ENCODE results near the gene PPP6R1. TPM values are rescaled to one million over a fixed set of nuclear protein-coding genes. Genes with fewer than 3 reads are reported as not detected.

PPP6R1 gene
- total and polyA plus RNA-seq, 4 donors = 37.3 to 86.3 (median 48.1) TPM

DNA sequence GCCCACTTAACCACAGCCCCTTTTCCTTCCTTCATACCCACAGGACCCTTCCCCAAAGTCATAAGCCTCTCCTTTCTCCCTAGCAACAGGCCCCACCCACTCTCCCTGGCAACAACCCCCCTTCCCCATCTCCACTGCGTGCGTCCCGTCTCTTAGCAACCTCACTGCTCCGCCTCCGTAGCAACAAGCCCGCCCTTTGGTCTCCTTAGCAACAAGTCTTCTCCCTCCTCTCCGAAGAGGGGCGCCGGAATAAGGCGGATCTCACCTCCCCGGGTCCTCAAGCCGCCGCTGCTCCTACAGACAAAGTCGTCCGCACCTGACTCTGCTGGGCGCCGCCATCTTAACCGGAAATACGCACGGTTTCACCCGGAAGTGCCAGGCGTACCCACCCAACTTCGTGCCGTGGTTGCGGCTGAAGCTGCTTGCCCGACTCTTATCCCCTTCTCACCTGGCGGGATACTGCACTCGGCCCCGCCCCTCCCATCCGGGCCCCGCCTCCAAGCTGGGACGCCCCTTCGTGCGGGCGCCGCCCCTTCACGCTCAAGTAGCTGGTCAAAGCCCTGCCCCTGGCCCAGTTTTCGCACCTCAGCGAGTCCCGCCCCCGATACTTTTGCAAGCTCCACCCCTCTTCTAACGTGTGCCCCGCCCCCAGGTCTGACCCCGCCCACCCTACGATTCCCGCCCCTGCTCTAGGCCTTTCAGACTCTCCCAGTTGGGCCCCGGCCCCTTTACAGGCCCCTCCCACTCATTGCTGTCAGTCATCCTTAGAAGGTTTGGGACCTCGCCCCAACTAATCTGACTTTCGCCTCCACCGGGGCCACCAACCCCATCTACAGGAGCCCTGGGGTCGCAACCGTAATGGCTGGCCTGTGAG is 21.2 kb upstream of the PPP6R1 start, which contains the start of gene HSPBP1:
TSS of gene HSPBP1 (minus strand) at position 341 of the 874 bp plus-strand sequence. CDS start 502 bp downstream, outside the sequence.
- TF ChIP-seq, protein P1, sequence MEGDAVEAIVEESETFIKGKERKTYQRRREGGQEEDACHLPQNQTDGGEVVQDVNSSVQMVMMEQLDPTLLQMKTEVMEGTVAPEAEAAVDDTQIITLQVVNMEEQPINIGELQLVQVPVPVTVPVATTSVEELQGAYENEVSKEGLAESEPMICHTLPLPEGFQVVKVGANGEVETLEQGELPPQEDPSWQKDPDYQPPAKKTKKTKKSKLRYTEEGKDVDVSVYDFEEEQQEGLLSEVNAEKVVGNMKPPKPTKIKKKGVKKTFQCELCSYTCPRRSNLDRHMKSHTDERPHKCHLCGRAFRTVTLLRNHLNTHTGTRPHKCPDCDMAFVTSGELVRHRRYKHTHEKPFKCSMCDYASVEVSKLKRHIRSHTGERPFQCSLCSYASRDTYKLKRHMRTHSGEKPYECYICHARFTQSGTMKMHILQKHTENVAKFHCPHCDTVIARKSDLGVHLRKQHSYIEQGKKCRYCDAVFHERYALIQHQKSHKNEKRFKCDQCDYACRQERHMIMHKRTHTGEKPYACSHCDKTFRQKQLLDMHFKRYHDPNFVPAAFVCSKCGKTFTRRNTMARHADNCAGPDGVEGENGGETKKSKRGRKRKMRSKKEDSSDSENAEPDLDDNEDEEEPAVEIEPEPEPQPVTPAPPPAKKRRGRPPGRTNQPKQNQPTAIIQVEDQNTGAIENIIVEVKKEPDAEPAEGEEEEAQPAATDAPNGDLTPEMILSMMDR (IDR thresholded peaks at IDR 0.05; ENCODE audit: control extremely low read depth, extremely low read depth) = no peak
- WGBS, 2 donors = 4 to 5% methylated on average over 52 of the region's 52 CpGs
- H3K27ac ChIP-seq (ENCODE audit: low read depth in 1 of 2, low read length in 1 of 2) = peak within 1 kb of the TSS; percentile 51 to 82

DNA sequence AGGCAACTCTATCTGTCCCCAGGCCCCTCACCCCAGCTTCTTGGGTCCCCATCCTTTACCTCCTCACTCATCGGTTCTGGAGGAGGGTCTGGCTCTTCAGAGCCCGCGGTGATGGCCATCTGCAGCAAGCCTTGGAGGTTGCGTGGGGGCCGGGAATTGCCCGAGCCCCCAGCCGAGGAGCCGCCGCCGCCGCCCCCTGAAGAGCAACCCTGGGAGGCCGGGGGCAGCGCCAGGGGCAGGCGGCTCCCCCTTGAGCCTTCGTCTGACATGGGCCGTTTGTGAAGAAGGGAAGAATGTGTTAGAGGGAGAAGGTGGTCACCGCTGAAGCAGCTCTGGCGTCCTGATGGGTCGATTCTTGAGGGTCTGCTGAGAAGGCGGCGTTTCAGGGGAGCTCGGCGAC is 20.5 kb upstream of the PPP6R1 start:
- Histone ChIP-seq H3K36me3 (ENCODE audit: control insufficient read depth in 4 of 4, insufficient read depth in 4 of 4, low read length in 4 of 4) (peaks cover 0 to 19% (median 5%) of the 10 kb centered on the region in 4 donors), H3K9ac (ENCODE audit: insufficient read depth in 1 of 2, low read length in 2 of 2) (peak overlapping the region; percentile 58 to 68), H3K4me3 (peak overlapping the region; percentile 79), H3K27ac (ENCODE audit: low read depth in 1 of 2, low read length in 1 of 2) (peak overlapping the region; percentile 51 to 82), H3K4me1 (ENCODE audit: control insufficient read depth in 5 of 5, insufficient read depth in 5 of 5, low read length in 5 of 5) (peaks cover 4 to 15% (median 6%) of the 10 kb centered on the region in 5 donors), H3K9me3 (ENCODE audit: control insufficient read depth in 4 of 4, insufficient read depth in 3 of 4, low read length in 3 of 4) (no peaks in the 10 kb centered on the region), H3K27me3 (ENCODE audit: control insufficient read depth in 3 of 3, insufficient read depth in 3 of 3, low read length in 2 of 3) (no peaks in the 10 kb centered on the region)
- no peak for ATAC-seq (ENCODE audit: insufficient read depth, low FRiP score)
- 14 to 16% methylated on average over 23 of the region's 23 CpGs for WGBS, 2 donors
- DNase-seq = no peak
- TF ChIP-seq, protein P1 (IDR thresholded peaks at IDR 0.05; ENCODE audit: control extremely low read depth, extremely low read depth) = no peak

More for the DNA sequence above, 21.2 kb upstream of the PPP6R1 start, which contains the start of gene HSPBP1:
- H3K36me3 ChIP-seq (ENCODE audit: control insufficient read depth in 4 of 4, insufficient read depth in 4 of 4, low read length in 4 of 4) = peaks cover 0 to 15% (median 5%) of the 10 kb centered on the region in 4 donors
- ATAC-seq (ENCODE audit: insufficient read depth, low FRiP score) (peak; percentile 89), DNase-seq (peak; percentile 96 to 98 (median 97))
- peak within 1 kb of the TSS; percentile 58 to 68 for H3K9ac ChIP-seq (ENCODE audit: insufficient read depth in 1 of 2, low read length in 2 of 2)
- H3K27me3 ChIP-seq (ENCODE audit: control insufficient read depth in 3 of 3, insufficient read depth in 3 of 3, low read length in 2 of 3) = no peaks in the 10 kb centered on the region
- H3K4me1 ChIP-seq (ENCODE audit: control insufficient read depth in 5 of 5, insufficient read depth in 5 of 5, low read length in 5 of 5) = peaks cover 4 to 16% (median 6%) of the 10 kb centered on the region in 5 donors
- H3K4me3 ChIP-seq = peak within 1 kb of the TSS; percentile 79
- H3K9me3 ChIP-seq (ENCODE audit: control insufficient read depth in 4 of 4, insufficient read depth in 3 of 4, low read length in 3 of 4) = no peaks in the 10 kb centered on the region

DNA sequence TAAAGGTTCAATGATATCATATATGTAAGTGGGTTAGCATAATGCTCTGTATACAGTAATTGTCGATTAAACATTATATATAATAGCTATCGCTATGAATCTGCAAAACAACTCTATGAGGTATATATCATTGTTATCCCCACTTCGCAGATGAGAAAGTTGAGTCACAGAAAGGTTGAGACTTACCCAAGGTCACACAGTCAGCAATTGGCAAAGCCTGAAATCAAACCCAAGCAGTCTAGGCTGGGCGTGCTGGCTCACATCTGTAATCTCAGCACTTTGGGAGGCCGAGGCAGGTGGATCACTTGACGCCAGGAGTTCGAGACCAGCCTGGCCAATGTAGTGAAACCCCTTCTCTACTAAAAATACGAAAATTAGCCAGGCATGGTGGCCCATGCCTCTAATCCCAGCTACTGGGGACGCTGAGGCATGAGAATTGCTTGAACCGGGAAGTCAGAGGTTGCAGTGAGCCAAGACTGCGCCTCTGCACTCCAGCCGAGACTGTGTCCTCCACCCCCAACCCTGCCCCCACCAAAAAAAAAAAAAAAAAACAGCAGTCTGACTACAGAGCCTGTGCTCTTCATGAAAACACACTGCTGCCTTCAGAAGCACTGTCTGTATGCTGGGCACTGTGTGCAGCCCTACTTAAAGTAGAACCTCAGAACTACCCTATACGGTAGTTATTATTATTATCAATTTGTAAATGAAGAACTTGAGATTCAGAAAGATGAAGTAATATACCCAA is 19.7 kb upstream of the PPP6R1 start:
- Histone ChIP-seq H3K27ac (ENCODE audit: low read depth in 1 of 2, low read length in 1 of 2) (no peak overlapping the region), H3K4me1 (ENCODE audit: control insufficient read depth in 5 of 5, insufficient read depth in 5 of 5, low read length in 5 of 5) (peaks cover 4 to 15% (median 6%) of the 10 kb centered on the region in 5 donors), H3K9ac (ENCODE audit: insufficient read depth in 1 of 2, low read length in 2 of 2) (no peak overlapping the region), H3K36me3 (ENCODE audit: control insufficient read depth in 4 of 4, insufficient read depth in 4 of 4, low read length in 4 of 4) (peaks cover 0 to 23% (median 6%) of the 10 kb centered on the region in 4 donors), H3K4me3 (peak overlapping the region; percentile 79), H3K9me3 (ENCODE audit: control insufficient read depth in 4 of 4, insufficient read depth in 3 of 4, low read length in 3 of 4) (no peaks in the 10 kb centered on the region), H3K27me3 (ENCODE audit: control insufficient read depth in 3 of 3, insufficient read depth in 3 of 3, low read length in 2 of 3) (no peaks in the 10 kb centered on the region)
- ATAC-seq (ENCODE audit: insufficient read depth, low FRiP score) (no peak), DNase-seq (no peak)
- TF ChIP-seq, protein P1 (IDR thresholded peaks at IDR 0.05; ENCODE audit: control extremely low read depth, extremely low read depth) = no peak
- 90 to 91% methylated on average over 13 of the region's 13 CpGs for WGBS, 2 donors
